ENCODE measurements around the gene FAM227B. TPM values are rescaled to one million over a fixed set of nuclear protein-coding genes. Genes with fewer than 3 reads are reported as not detected.

The FAM227B gene
- total and polyA plus RNA-seq, 2 of the 13 experiments (the other 11 are each of a cell fraction or from before 2014, with no cell fraction given): 1.9 to 2.6 TPM

DNA sequence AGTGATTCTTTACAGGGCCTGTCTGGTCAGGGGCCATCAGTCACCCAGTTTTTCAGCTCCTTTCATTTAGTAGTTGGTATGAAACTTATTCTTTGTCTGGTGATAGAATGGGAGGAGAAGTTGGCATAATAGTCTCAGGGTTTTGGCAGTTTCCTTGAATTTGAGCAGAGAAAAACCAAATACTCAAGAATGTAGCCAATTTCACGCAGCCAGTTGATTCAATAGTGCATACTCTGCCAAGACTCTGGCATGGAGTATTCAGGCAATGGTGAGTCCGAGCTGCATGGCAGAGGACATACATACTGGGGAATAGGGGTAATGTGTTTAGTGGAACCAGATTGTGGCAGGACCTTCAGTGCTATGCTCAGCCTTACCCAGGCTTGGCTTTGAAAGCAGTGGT lies 332.2 kb downstream of the FAM227B start (continued):
- TF ChIP-seq, protein P1, sequence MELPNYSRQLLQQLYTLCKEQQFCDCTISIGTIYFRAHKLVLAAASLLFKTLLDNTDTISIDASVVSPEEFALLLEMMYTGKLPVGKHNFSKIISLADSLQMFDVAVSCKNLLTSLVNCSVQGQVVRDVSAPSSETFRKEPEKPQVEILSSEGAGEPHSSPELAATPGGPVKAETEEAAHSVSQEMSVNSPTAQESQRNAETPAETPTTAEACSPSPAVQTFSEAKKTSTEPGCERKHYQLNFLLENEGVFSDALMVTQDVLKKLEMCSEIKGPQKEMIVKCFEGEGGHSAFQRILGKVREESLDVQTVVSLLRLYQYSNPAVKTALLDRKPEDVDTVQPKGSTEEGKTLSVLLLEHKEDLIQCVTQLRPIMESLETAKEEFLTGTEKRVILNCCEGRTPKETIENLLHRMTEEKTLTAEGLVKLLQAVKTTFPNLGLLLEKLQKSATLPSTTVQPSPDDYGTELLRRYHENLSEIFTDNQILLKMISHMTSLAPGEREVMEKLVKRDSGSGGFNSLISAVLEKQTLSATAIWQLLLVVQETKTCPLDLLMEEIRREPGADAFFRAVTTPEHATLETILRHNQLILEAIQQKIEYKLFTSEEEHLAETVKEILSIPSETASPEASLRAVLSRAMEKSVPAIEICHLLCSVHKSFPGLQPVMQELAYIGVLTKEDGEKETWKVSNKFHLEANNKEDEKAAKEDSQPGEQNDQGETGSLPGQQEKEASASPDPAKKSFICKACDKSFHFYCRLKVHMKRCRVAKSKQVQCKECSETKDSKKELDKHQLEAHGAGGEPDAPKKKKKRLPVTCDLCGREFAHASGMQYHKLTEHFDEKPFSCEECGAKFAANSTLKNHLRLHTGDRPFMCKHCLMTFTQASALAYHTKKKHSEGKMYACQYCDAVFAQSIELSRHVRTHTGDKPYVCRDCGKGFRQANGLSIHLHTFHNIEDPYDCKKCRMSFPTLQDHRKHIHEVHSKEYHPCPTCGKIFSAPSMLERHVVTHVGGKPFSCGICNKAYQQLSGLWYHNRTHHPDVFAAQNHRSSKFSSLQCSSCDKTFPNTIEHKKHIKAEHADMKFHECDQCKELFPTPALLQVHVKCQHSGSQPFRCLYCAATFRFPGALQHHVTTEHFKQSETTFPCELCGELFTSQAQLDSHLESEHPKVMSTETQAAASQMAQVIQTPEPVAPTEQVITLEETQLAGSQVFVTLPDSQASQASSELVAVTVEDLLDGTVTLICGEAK (IDR thresholded peaks at IDR 0.05): no peak
- TF ChIP-seq, protein P1 (CRISPR knock-in tag; IDR thresholded peaks at IDR 0.05): no peak
- TF ChIP-seq ZNF563 (CRISPR knock-in tag; IDR thresholded peaks at IDR 0.05) (no peak), ZNF616 (CRISPR knock-in tag; IDR thresholded peaks at IDR 0.05; ENCODE audit: low read depth) (no peak), POLR2A (IDR thresholded peaks at IDR 0.05; ENCODE audit: insufficient read depth in 1 of 2, low read depth in 2 of 2, low read length in 2 of 2) (no peak)

DNA sequence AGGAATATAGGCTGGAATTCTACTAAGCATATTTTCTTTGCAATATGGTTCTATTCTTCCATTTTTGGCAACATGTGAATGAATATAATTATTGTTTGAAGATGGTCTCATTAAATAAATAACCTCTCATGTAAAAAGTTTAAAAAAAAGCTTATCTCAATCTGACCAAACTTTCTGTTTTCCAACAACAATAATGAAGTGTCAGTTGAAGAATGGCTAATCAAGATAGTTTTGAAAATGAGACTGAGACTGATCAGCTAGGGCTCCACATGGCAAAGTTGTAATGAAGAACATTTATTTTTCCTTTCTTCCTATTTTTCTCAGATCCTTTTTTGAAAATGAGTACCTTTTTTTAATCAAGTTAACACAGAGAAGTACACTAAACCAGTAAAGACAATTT lies 333.1 kb downstream of the FAM227B start:
- H3K4me1 ChIP-seq (ENCODE audit: insufficient read depth, low read length): no peaks in the 10 kb centered on the region
- intact Hi-C loops (cut with micrococcal nuclease; ENCODE audit: unreplicated experiment) (no loop called here), in situ Hi-C loops (cut with HindIII; ENCODE audit: extremely low pct_ligation_motif_present, low pct_unique_long_range_greater_than_20kb) (no loop called here)
- no peaks in the 10 kb centered on the region for H3K27me3 ChIP-seq (ENCODE audit: control insufficient read depth in 1 of 2, insufficient read depth in 2 of 2, low read length in 2 of 2)
- ATAC-seq (no peak), DNase-seq (ENCODE audit: low spot score) (no peak), FAIRE-seq (no peak)
- H3K9me3 ChIP-seq (ENCODE audit: low read length): no peaks in the 10 kb centered on the region
- no peak overlapping the region for H2AFZ ChIP-seq (ENCODE audit: low read length)
- ChIA-PET CTCF (ENCODE audit: low intra/inter-chr PET ratio, low total read pairs) (no interaction called here), POLR2A (no interaction called here)
- no peak overlapping the region for H3K4me2 ChIP-seq (ENCODE audit: low read depth, low read length)
- H3K4me3 ChIP-seq (replicated peaks in 1 of 3; ENCODE audit: insufficient read depth in 1 of 3, low read depth in 2 of 3, low read length in 3 of 3): no peak overlapping the region
- H4K20me1 ChIP-seq (ENCODE audit: insufficient read depth, low read length): no peaks in the 10 kb centered on the region
- no TSS peak for BruUV-seq (replicated peaks)
- H3K79me2 ChIP-seq (ENCODE audit: insufficient read depth, low read length): no peaks in the 10 kb centered on the region
- H3K27ac ChIP-seq (ENCODE audit: extremely low read length, insufficient read depth, low read length): no peak overlapping the region
- no peak overlapping the region for H3K9ac ChIP-seq (ENCODE audit: insufficient read depth, low read depth, low read length)
- H3K36me3 ChIP-seq (replicated peaks in 1 of 2; ENCODE audit: control insufficient read depth in 1 of 2, insufficient read depth in 2 of 2, low read length in 2 of 2): peaks cover 8 to 29% of the 10 kb centered on the region in 2 experiments
- TF ChIP-seq, protein P2, sequence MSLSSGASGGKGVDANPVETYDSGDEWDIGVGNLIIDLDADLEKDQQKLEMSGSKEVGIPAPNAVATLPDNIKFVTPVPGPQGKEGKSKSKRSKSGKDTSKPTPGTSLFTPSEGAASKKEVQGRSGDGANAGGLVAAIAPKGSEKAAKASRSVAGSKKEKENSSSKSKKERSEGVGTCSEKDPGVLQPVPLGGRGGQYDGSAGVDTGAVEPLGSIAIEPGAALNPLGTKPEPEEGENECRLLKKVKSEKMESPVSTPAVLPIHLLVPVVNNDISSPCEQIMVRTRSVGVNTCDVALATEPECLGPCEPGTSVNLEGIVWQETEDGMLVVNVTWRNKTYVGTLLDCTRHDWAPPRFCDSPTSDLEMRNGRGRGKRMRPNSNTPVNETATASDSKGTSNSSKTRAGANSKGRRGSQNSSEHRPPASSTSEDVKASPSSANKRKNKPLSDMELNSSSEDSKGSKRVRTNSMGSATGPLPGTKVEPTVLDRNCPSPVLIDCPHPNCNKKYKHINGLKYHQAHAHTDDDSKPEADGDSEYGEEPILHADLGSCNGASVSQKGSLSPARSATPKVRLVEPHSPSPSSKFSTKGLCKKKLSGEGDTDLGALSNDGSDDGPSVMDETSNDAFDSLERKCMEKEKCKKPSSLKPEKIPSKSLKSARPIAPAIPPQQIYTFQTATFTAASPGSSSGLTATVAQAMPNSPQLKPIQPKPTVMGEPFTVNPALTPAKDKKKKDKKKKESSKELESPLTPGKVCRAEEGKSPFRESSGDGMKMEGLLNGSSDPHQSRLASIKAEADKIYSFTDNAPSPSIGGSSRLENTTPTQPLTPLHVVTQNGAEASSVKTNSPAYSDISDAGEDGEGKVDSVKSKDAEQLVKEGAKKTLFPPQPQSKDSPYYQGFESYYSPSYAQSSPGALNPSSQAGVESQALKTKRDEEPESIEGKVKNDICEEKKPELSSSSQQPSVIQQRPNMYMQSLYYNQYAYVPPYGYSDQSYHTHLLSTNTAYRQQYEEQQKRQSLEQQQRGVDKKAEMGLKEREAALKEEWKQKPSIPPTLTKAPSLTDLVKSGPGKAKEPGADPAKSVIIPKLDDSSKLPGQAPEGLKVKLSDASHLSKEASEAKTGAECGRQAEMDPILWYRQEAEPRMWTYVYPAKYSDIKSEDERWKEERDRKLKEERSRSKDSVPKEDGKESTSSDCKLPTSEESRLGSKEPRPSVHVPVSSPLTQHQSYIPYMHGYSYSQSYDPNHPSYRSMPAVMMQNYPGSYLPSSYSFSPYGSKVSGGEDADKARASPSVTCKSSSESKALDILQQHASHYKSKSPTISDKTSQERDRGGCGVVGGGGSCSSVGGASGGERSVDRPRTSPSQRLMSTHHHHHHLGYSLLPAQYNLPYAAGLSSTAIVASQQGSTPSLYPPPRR (CRISPR knock-in tag; IDR thresholded peaks at IDR 0.05; ENCODE audit: borderline replicate concordance): no peak
- TF ChIP-seq ZNF737 (CRISPR knock-in tag; IDR thresholded peaks at IDR 0.05; ENCODE audit: borderline replicate concordance): no peak
- TF ChIP-seq MYC (CRISPR knock-in tag; IDR thresholded peaks at IDR 0.05; ENCODE audit: borderline replicate concordance): no peak
- no peak for TF ChIP-seq ZNF367 (CRISPR knock-in tag; IDR thresholded peaks at IDR 0.05; ENCODE audit: borderline replicate concordance)
- no peak for TF ChIP-seq ZNF496 (CRISPR knock-in tag; IDR thresholded peaks at IDR 0.05; ENCODE audit: insufficient replicate concordance)
- TF ChIP-seq KDM3A (CRISPR knock-in tag; IDR thresholded peaks at IDR 0.05; ENCODE audit: low read depth): no peak

Data from HepG2 (cell line).